T-helper 9 cell (primary cell): ENCODE results near the gene HERPUD2.
"Not testable (repeated sequence)": the region's sequence is repeated elsewhere in the genome, so short reads cannot be mapped to it uniquely, and the experiment has no call there.

Experiments
- DNase-seq: peaks from one replicate; pipeline ENCODE4 v3.0.0-alpha.2; 2020

HERPUD2 gene

GRCh38 chr7:35604595-35604994, 90.3 kb downstream of the HERPUD2 start:
- DNase-seq, result no peak

- no peak for DNase-seq
Measured at GRCh38 chr7:35599645-35600044, 95.3 kb downstream of the HERPUD2 start.

- DNase-seq, result no peak
Measured at GRCh38 chr7:35599061-35599460, 95.9 kb downstream of the HERPUD2 start.

GRCh38 chr7:35596061-35596460, 98.9 kb downstream of the HERPUD2 start:
- DNase-seq, result no peak

- DNase-seq, result no peak
Measured at GRCh38 chr7:35593899-35594298, 101.0 kb downstream of the HERPUD2 start.

GRCh38 chr7:35588647-35589046, 106.3 kb downstream of the HERPUD2 start:
- no peak for DNase-seq

GRCh38 chr7:35584990-35585389, 109.9 kb downstream of the HERPUD2 start:
- no peak for DNase-seq

- not testable (repeated sequence) for DNase-seq
Measured at GRCh38 chr7:35584533-35584932, 110.4 kb downstream of the HERPUD2 start.
